A673 (cell line): Measurements from ENCODE around the gene ASIC2.

Source experiments
- EZH2 ChIP-seq: fragments of 200-600 bp; sonication (generic); IDR thresholded peaks from 2 replicates; pipeline ENCODE4 v1.6.1; 2017; ENCODE audit warnings: borderline replicate concordance, low read depth, mild to moderate bottlenecking, mixed read lengths, antibody characterized with exemption, low read length; ENCODE audit not compliant: poor library complexity, severe bottlenecking
- TF ChIP-seq, protein P1 (sequence below): fragments of 300-800, 200-600 bp; sonication (generic); conservative IDR thresholded peaks from 2 replicates; pipeline ENCODE4 v1.5.1; 2017; ENCODE audit warnings: low read depth, mild to moderate bottlenecking, antibody characterized with exemption, low read length, moderate library complexity, mixed read lengths

DNA sequence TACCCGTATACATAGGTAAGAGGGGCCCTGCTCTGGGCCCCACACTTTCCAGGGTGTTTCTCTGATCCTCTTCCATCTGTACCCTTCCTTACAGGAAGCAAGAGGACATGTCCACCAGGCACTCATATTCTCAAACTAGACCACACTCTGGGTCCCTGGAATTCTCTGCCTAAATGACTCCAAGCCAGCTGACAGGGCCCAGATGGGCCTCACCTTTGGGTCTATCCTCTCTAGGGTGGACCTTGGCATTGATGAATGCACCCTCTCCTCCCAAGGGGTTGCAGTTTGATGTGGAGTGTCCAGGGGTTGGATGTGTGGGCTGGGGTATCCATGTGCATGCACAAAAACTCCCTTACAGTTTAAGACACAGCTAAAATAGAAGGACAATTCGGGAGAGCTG lies 95.8 kb downstream of the ASIC2 start:
- TF ChIP-seq, protein P1, sequence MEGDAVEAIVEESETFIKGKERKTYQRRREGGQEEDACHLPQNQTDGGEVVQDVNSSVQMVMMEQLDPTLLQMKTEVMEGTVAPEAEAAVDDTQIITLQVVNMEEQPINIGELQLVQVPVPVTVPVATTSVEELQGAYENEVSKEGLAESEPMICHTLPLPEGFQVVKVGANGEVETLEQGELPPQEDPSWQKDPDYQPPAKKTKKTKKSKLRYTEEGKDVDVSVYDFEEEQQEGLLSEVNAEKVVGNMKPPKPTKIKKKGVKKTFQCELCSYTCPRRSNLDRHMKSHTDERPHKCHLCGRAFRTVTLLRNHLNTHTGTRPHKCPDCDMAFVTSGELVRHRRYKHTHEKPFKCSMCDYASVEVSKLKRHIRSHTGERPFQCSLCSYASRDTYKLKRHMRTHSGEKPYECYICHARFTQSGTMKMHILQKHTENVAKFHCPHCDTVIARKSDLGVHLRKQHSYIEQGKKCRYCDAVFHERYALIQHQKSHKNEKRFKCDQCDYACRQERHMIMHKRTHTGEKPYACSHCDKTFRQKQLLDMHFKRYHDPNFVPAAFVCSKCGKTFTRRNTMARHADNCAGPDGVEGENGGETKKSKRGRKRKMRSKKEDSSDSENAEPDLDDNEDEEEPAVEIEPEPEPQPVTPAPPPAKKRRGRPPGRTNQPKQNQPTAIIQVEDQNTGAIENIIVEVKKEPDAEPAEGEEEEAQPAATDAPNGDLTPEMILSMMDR: no peak
- TF ChIP-seq EZH2: no peak
